Mucosa of rectum (tissue), 2 donors: Measurements from ENCODE around the gene HAUS3.

Experiments
- H3K27ac ChIP-seq, 2 donors: one replicate each; pipeline ENCODE4 v1.7.0; 2013; ENCODE audit warnings: inconsistent platforms in 2 of 2, low read depth in 2 of 2, low read length in 2 of 2
- H3K27me3 ChIP-seq, 2 donors: one replicate each; pipeline ENCODE4 v1.7.0; 2013; ENCODE audit warnings: low read length in 2 of 2; ENCODE audit not compliant: control insufficient read depth in 2 of 2, insufficient read depth in 2 of 2
- H3K36me3 ChIP-seq, 2 donors: one replicate each; pipeline ENCODE4 v1.7.0; 2013; ENCODE audit warnings: low read length in 2 of 2; ENCODE audit not compliant: control insufficient read depth in 2 of 2, insufficient read depth in 2 of 2
- H3K4me1 ChIP-seq, 2 donors: one replicate each; pipeline ENCODE4 v1.7.0; 2013; ENCODE audit warnings: low read length in 2 of 2, mild to moderate bottlenecking in 1 of 2; ENCODE audit not compliant: control insufficient read depth in 2 of 2, insufficient read depth in 2 of 2
- H3K4me3 ChIP-seq, 2 donors: one replicate each; pipeline ENCODE4 v1.7.0; 2013; ENCODE audit warnings: low read length in 2 of 2
- H3K9ac ChIP-seq, 2 donors: one replicate each; pipeline ENCODE4 v1.7.0; 2013; ENCODE audit warnings: low read length in 2 of 2, low read depth in 1 of 2, mild to moderate bottlenecking in 1 of 2
- H3K9me3 ChIP-seq, 2 donors: one replicate each; pipeline ENCODE4 v1.7.0; 2013; ENCODE audit warnings: low read length in 2 of 2; ENCODE audit not compliant: control insufficient read depth in 2 of 2
- donor health status: healthy.
- donor health status: Normal muscosa, but diverticular disease.

HAUS3 gene

DNA sequence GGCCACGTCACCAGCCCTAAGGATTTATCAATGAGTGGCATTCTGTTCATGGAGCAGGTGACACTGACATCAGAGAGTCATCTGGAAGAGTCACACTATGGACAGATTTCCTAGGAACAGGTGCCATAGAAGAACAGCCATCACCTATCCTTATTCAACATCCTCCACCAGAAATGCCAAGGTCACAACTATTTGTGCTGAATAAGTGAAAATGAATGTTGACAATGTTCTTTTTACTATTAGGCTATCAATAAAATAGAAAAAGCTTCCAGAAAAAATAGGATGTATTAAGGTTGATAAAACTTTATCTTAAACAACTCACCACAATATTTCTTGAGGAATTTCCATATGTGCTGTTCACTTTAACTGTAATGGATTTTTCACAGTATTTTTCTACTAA is 62.9 kb downstream of the HAUS3 start:
- no peaks in the 10 kb centered on the region for H3K36me3 ChIP-seq
- H3K9ac ChIP-seq: no peak overlapping the region
- no peaks in the 10 kb centered on the region for H3K9me3 ChIP-seq
- H3K27me3 ChIP-seq: no peaks in the 10 kb centered on the region
- H3K27ac ChIP-seq: no peak overlapping the region
- peaks cover 0 to 4% of the 10 kb centered on the region in 2 donors for H3K4me1 ChIP-seq
- no peak overlapping the region for H3K4me3 ChIP-seq
